ENCODE results near the gene AKAP12. TPM values are rescaled to one million over a fixed set of nuclear protein-coding genes. Genes with fewer than 3 reads are reported as not detected.

Gene AKAP12
- polyA plus RNA-seq, 1 donor (not counting 4 experiments of a cell fraction or from before 2014, with no cell fraction given) = 0.56 TPM

- H3K36me3 ChIP-seq (ENCODE audit: control insufficient read depth in 2 of 2, extremely low read depth in 1 of 2, insufficient read depth in 2 of 2, low read length in 2 of 2) = no peaks in the 10 kb centered on the region
- no peak for DNase-seq (ENCODE audit: low read depth, low spot score)
- H3K9me3 ChIP-seq (ENCODE audit: control insufficient read depth, low read depth, low read length) = no peaks in the 10 kb centered on the region
- no peaks in the 10 kb centered on the region for H3K27me3 ChIP-seq (ENCODE audit: control insufficient read depth, extremely low read depth, insufficient read depth, low read length)
- no peak overlapping the region for H3K4me3 ChIP-seq (ENCODE audit: control insufficient read depth in 2 of 3, extremely low read depth in 1 of 3, insufficient read depth in 2 of 3, low read depth in 1 of 3, low read length in 3 of 3)
- H3K9me1 ChIP-seq (ENCODE audit: control insufficient read depth, extremely low read depth, insufficient read depth, low read length) = no peaks in the 10 kb centered on the region
- FAIRE-seq = no peak
- H3K4me1 ChIP-seq (ENCODE audit: control insufficient read depth, extremely low read depth, insufficient read depth, low read length) = no peaks in the 10 kb centered on the region
- no peak overlapping the region for H3K27ac ChIP-seq (ENCODE audit: control insufficient read depth, insufficient read depth, low read length)
- H2AFZ ChIP-seq (ENCODE audit: control insufficient read depth, low read length) = no peak overlapping the region
- dilution Hi-C loops (cut with MboI; ENCODE audit: extremely low pct_ligation_motif_present, low sequenced_read_pairs) = no loop called here
- no peak overlapping the region for H3K9ac ChIP-seq (ENCODE audit: control insufficient read depth, extremely low read depth, insufficient read depth, low read length)
- H4K20me1 ChIP-seq (ENCODE audit: control insufficient read depth, extremely low read depth, insufficient read depth, low read length) = no peaks in the 10 kb centered on the region
- TF ChIP-seq, protein P1, sequence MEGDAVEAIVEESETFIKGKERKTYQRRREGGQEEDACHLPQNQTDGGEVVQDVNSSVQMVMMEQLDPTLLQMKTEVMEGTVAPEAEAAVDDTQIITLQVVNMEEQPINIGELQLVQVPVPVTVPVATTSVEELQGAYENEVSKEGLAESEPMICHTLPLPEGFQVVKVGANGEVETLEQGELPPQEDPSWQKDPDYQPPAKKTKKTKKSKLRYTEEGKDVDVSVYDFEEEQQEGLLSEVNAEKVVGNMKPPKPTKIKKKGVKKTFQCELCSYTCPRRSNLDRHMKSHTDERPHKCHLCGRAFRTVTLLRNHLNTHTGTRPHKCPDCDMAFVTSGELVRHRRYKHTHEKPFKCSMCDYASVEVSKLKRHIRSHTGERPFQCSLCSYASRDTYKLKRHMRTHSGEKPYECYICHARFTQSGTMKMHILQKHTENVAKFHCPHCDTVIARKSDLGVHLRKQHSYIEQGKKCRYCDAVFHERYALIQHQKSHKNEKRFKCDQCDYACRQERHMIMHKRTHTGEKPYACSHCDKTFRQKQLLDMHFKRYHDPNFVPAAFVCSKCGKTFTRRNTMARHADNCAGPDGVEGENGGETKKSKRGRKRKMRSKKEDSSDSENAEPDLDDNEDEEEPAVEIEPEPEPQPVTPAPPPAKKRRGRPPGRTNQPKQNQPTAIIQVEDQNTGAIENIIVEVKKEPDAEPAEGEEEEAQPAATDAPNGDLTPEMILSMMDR (optimal IDR thresholded peaks at IDR 0.05 in 1 of 3, IDR thresholded peaks at IDR 0.05 in 1 of 3, conservative IDR thresholded peaks at IDR 0.05 in 1 of 3; ENCODE audit: extremely low read depth in 1 of 3, insufficient read depth in 2 of 3, low read length in 3 of 3) = no peak
- no peak for TF ChIP-seq EZH2 (IDR thresholded peaks at IDR 0.05; ENCODE audit: low read length)
- H3K4me2 ChIP-seq (ENCODE audit: control insufficient read depth, extremely low read depth, insufficient read depth, low read depth, low read length) = no peak overlapping the region
- H3K79me2 ChIP-seq (ENCODE audit: control insufficient read depth, insufficient read depth, low read length) = no peaks in the 10 kb centered on the region
Measured at GRCh38 chr6:151228788-151229400, 10.9 kb upstream of the AKAP12 start.

DNA sequence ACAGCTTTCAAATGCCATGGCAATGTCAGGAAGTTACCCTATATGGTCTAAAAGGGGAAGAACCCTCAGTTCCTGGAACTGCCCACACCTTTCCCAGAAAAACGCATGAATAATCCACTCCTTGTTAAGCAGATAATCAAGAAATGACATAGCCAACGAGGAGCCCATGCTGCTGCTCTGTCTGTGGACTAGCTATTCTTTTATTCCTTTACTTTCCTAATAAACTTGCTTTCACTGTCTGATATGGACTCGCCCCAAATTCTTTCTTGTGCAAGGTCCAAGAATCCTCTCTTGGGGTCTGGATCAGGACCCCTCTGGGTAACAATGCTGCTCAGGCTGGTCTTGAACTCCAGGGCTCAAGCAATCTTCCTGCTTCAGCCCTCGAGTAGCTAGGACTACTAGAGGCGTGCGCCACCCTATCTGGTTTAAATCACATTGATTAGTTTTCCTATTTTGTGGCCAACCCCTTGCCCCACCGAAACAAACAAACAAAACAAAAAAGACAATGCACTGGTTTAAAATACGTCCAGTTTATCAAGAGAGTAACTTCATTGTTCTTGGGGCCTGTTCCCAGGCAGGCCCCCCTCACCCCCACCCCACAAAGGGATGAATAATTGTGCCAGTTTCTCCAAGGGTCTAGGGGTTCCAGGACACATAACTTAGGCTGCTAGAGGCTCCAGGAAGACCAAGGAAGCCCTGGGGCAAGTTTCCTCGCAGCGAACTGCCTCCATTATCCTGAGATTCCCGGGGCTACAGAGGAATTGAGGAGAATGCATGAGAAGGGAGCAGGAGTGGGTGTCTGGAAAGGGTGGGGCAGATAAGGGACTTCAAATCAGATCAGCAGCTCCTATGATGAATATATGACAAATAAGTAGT is 10.1 kb upstream of the AKAP12 start:
- H3K4me2 ChIP-seq (ENCODE audit: control insufficient read depth, extremely low read depth, insufficient read depth, low read depth, low read length) = no peak overlapping the region
- DNase-seq (ENCODE audit: low read depth, low spot score) (no peak), FAIRE-seq (no peak)
- no peaks in the 10 kb centered on the region for H3K9me1 ChIP-seq (ENCODE audit: control insufficient read depth, extremely low read depth, insufficient read depth, low read length)
- H3K9me3 ChIP-seq (ENCODE audit: control insufficient read depth, low read depth, low read length) = no peaks in the 10 kb centered on the region
- TF ChIP-seq, protein P1 (optimal IDR thresholded peaks at IDR 0.05 in 1 of 3, IDR thresholded peaks at IDR 0.05 in 1 of 3, conservative IDR thresholded peaks at IDR 0.05 in 1 of 3; ENCODE audit: extremely low read depth in 1 of 3, insufficient read depth in 2 of 3, low read length in 3 of 3) = no peak
- TF ChIP-seq EZH2 (IDR thresholded peaks at IDR 0.05; ENCODE audit: low read length) = no peak
- H3K27me3 ChIP-seq (ENCODE audit: control insufficient read depth, extremely low read depth, insufficient read depth, low read length) = no peaks in the 10 kb centered on the region
- H3K4me3 ChIP-seq (ENCODE audit: control insufficient read depth in 2 of 3, extremely low read depth in 1 of 3, insufficient read depth in 2 of 3, low read depth in 1 of 3, low read length in 3 of 3) = no peak overlapping the region
- H3K4me1 ChIP-seq (ENCODE audit: control insufficient read depth, extremely low read depth, insufficient read depth, low read length) = no peaks in the 10 kb centered on the region
- no peaks in the 10 kb centered on the region for H3K79me2 ChIP-seq (ENCODE audit: control insufficient read depth, insufficient read depth, low read length)
- H3K9ac ChIP-seq (ENCODE audit: control insufficient read depth, extremely low read depth, insufficient read depth, low read length) = no peak overlapping the region
- H3K36me3 ChIP-seq (ENCODE audit: control insufficient read depth in 2 of 2, extremely low read depth in 1 of 2, insufficient read depth in 2 of 2, low read length in 2 of 2) = no peaks in the 10 kb centered on the region
- H2AFZ ChIP-seq (ENCODE audit: control insufficient read depth, low read length) = no peak overlapping the region
- no peaks in the 10 kb centered on the region for H4K20me1 ChIP-seq (ENCODE audit: control insufficient read depth, extremely low read depth, insufficient read depth, low read length)
- H3K27ac ChIP-seq (ENCODE audit: control insufficient read depth, insufficient read depth, low read length) = no peak overlapping the region
- dilution Hi-C loops (cut with MboI; ENCODE audit: extremely low pct_ligation_motif_present, low sequenced_read_pairs) = no loop called here
